Measurements from ENCODE around the gene MARCHF6.

DNA sequence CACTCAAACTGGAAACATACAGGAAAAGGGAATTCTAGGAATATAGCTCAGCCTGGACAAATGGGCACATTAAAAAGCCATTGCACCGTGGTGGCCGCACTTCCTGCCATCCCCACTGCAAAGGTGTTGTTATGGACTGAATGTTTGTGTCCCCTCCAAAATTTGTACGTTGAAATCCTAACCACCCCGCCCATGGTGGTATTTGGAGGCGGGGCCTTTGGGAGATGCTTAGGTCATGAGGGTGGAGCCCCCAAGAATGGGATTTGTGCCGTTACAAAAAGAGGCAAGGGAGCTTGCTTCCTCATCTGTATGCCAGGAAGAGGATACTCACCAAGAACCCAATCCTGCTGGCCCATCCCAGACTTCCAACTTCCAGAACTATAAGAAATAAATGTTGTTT, 44.7 kb upstream of the MARCHF6 start:
- TF ChIP-seq CTCF (IDR thresholded peaks at IDR 0.05) (no peak), POLR2A (IDR thresholded peaks at IDR 0.05) (no peak)

Measured in heart left ventricle (tissue), 13 donors.